ENCODE results near the gene RSU1.
A peak's percentile ranks its signal among the peaks of the same experiment; 100 is the strongest.

The RSU1 gene

DNA sequence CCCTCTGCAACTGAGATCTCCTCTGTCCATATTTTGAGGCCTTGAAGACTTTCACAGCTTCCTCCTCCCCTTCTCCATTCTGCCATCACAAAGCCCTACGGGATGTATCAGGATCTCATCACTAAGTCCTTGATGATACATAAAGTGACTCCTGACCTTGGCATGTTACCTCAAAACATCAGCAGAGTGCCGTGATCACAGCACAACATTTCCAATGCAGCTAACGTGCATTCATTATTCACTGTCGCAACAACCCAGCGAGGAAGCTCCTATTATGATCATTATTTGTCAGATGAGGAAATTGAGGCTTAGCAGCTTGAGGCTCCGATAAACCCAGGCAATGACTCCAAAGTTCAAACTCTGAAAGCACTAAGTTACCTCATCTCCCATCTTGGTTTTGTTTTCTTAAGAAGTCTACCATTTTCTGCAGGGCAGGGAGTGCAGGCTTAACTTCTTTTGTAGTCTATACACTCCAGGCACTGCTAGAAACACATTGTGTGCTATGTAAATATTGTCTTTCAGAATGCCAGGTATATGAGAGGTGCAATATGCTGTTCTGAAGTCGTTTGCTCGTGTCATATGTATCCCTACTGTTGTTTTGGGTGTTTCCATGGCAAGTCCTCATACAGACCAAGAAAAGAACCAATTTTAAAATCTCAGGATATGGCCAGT lies 215.0 kb downstream of the RSU1 start:
- DNase-seq (ENCODE audit: low spot score) = no peak

DNA sequence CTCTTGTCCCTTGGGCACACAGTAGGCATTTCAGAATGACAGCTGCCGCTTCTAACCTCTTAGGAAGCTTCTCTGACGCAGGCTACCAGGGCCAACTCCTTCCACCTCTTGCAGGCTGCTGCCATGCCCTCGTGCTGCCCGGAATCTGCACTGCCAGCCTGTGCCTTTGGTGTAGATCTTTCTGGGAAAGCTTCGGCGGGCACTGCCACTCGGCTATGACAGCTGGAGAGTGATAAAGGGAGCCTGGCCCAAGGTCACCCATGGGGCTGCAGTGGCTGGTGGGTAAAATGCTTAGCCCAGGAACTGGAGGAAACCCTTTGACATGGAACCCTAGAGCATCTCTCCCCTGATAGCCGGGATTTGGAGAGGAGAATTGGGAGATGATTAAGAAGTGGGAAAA lies 217.6 kb downstream of the RSU1 start:
- DNase-seq (ENCODE audit: low spot score) = no peak

DNA sequence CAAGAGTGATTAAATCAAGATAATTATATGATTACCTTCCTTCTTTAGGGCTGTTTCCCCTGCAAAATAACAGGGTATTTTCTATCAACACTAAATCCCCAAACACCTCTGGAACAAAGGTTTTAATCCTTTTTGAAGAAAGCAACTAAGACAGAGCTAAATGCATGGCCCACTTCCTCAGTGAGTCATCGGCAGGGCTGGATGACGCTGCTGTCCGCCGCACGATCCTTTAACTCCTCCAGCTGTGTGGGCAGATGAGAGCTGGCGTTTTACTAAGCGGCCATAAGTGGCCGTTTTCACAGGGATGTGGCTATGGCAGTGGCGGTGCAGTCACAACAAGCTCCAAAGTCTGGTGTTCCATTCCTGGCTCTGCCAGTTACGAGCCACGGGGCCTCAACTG lies 219.6 kb downstream of the RSU1 start:
- DNase-seq (ENCODE audit: low spot score) = no peak

DNA sequence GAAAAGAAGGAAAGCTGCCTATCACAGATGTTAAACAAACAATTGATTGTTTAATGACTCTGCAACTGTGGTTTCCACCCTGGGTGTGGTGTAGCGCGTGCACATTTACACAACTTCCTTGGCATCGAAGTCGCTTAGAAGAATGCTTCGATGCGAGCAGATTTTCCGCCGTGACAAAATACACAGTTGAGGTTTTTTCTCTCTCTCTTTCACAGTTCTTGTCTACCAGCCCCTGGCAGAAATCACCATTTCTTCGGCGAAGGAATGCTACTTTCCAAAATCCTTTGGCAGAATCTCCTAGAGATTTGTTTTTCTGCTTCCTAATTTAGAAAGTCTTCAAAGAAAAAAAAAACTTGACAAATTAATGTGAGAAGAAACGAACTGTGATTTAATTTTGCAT lies 224.8 kb downstream of the RSU1 start:
- no peak for DNase-seq (ENCODE audit: low spot score)

DNA sequence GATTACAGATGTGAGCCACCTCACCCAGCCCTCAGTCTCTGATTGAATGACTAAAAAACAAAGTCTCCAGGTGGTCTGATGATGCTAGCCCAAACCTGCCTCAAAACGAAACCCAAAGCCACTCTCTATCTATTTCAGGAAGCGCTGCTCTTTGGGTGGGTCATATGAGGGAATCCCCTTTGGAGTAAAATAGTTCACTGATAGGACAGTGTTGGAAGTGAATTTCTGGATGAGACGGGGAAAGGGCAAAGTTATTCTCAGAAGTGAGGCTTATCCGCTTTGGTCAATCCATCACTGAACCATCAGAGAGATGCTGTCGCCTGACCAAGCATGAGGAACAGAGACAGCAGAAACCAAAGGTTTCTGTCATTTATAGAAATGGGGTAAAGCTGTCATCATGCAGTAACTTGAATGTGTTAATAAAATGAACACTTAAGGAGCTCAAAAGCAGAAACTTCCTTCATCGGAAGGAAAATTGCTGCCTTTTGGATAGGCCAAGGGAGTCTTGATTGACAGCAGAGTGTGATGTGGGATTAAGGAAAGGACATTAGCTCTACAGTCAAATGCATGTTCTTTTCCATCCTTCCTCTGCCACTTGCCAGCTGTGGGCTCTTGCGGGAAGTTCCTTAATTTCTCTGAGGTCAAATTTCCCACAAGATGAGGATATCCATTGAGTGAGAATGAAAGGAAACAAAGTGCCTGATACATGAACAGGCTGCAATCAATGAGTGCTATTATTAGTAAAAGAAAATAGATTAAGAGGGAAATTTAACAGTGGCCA lies 230.7 kb downstream of the RSU1 start:
- DNase-seq (ENCODE audit: low spot score) = no peak

DNA sequence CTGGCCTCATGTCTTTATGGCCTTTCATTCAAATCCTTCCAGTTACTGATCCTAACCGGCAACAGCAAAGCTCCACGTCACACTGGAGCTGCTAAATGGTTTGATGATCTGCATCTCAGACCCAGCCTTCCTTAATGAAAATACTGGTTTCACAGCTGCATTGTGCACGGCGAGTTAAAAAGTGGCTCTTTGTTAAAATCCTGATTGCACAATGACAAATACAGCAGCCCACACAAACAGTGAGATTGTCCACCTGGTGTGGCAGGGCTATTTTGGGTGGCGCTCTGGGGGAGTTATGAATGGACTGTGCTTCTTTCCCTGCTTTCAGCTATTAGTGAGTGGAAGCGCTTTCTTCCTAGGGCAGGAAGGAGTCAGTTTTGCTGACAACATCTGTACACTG lies 232.1 kb downstream of the RSU1 start:
- DNase-seq (ENCODE audit: low spot score) = no peak

DNA sequence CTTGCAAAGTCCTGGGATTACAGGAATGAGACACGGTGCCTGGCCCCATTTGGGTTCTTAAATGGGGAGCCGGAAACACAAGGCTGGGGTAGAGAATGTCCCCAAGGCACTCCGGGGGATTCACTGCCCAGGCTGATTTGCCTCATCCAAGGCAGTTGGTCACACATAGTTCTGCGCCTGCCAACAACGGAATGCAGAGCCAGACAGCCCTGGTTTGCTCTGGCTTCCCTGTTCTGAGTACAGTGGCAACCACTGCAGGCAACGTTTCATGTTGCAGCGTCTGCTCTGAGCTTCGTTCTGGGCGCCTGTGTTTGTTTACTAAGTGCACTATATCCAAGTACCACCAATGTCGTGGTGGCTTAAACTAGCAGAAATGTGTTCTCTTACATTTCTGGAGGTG lies 233.8 kb downstream of the RSU1 start:
- no peak for DNase-seq (ENCODE audit: low spot score)

DNA sequence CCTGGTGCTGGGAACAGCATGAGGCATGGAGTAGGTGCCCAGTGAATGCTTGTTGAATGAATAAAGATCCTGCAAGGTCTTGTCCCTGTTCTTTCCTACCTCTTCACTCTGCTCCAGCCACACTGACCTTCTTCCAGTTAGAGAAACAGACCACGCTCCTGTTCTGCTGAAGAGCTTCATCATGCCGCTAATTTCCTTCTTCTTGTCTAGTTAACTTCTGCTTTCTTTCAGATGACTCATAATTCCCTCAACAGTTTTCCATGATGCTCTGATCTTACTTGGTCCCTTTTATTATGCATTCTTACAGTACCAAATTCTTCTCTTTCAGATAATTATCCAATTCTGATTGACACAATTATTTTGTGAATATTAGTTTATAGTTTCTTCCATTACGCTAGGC lies 236.0 kb downstream of the RSU1 start:
- DNase-seq (ENCODE audit: low spot score) = no peak

DNA sequence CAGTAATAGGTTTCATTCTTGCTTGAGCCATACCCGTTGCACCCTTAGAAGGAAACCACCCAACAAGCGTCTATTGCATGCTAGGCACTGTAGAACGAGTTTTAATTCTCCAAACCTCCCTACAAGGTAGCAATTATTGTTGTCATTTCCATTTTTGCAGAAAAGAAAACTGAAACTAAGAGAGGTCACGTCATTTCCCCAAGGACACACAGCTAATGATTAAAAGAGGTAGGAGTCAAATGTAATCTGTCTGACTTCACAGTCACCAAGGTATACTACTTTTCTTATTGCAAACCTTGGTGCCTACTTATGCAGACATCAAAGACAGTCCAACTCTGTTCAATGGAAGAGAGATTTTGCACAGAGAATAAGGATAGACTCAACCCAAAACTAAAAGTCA lies 246.5 kb downstream of the RSU1 start:
- DNase-seq (ENCODE audit: low spot score) = no peak

DNA sequence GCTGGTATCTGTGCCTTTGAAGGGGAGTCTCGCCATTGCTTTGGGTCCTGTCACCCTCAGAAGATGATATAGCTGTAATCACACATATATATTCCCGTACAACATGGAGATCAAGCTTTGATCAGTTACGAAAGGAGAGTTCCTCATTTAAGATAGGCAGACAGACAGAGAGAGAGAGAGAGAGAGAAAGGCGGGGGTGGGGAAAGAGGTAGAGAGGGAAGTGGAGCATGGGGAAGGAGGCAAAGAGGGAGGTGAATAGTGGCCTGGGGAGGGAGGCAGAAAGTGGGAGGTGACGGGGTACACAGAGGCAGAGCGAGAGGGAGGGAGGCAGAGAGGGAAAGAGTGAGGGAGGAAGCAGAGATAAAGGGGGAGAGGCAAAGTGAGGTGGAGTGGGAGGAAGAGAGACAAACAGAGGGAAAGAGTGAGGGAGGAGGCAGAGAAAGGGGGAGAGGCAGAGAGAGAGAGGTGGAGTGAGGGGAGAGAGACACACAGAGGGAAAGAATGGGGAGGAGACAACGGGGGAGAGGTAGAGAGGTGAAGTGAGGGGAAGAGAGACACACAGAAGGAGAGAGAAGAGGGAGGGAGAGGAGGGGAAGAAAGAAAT lies 250.9 kb downstream of the RSU1 start:
- DNase-seq (ENCODE audit: low spot score) = no peak

DNA sequence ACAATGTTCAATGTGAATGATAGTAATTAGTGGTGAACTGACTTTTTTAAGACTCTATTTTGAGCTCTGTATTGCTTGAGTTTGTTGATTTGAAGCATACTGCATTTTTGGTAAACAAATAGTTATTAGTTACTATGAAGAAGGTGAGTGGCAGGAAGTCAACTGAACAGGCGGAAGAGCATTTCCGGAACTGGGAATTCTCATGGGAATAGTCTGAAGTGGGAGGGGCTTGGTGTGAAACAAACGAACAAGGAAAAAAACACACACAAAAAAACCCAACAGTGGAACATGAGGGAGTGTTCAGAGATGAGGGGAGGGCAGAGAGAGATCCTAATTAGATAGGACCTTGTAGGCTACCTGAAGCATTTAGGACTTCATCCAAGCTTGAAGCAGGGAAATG lies 251.6 kb downstream of the RSU1 start:
- DNase-seq (ENCODE audit: low spot score) = no peak

DNA sequence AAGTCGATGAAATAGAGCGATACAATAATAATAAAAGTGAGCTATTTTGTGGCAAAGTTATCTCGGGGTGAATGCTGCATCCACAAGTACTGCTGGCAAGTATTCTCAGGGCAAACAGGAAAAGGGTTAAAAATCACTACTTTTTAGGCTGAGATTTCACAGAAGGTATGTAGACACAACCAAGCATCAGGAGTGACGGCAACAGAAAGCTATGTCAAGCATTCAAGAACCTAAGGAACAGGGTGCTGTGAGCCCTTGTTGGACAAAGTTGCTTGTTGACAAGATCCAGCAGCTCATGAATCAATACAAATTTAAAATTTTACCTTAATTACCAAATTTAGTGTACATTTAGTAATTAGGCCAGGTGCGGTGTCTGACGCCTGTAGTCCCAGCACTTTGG lies 254.3 kb downstream of the RSU1 start:
- no peak for DNase-seq (ENCODE audit: low spot score)

DNA sequence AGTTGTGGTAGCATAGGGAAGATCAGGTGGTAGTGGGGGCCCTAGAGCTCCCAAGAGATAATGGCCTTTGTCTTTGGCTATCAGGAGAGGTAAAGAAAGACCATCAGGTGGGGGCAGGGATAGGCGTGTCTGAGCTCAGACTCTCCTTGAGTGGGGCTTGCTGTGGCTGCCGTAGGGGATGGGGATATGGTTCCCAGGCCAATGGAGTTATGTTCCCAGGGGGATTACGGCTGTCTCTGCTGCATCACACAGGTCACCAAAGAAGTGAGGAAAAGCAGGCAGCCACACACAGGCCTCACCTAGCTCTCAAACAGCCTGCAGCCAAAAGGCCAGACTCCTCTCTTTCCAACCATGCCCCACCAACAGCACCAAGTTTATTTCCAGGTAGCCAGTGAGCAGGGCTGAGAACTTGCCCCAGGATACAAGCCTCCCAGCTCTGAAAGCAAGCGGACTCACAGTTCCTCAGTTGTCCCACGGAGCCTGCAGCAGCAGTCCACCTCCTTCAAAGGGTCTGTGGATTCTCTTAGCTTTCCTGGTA lies 257.9 kb downstream of the RSU1 start:
- DNase-seq (ENCODE audit: low spot score) = no peak

DNA sequence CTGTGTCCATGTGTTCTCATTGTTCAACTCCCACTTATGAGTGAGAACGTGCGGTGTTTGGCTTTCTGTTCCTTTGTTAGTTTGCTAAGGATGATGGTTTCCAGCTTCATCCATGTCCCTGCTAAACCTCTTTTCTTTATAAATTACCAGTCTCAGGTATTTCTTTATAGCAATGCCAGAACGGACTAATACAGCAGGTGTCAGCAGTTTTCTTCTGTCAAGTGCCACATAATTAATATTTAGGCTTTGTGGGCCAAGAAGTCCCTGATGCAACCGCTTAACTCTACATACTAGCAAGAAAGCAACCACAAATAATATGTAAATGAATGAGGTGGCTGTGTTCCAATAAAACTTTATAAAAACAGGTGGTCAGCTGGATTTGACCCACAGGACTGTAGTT lies 269.3 kb downstream of the RSU1 start:
- no peak for DNase-seq (ENCODE audit: low spot score)

DNA sequence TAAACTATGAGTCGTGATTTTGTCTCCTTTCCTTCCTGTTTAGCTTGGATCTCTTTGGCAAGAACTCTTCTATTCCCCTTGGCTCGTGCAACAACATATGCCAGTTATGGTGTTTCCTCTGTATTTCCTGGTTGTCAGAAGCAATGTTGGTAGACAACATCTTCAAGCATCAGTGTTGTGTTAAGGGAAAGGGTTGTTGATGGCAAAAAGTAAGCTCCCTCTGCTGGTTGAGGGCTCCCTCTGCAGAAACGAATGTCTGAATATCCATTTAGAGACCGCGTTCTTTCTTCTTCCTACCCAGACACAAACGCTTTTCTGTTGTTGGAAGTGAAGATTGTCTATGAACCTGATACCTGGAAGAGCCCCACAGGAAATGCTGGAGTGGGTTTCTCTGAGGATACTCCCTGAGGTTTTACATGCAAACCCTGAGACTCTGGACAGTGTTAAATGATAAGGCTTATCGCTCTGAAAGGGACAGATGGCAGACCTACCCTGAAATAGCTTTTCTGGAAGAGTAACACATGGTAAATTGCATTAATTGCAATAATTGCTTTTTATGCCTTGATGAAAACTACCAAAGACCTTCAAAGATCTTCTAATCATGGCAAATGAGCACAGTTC lies 272.0 kb downstream of the RSU1 start:
- peak; percentile 15 for DNase-seq (ENCODE audit: low spot score)

DNA sequence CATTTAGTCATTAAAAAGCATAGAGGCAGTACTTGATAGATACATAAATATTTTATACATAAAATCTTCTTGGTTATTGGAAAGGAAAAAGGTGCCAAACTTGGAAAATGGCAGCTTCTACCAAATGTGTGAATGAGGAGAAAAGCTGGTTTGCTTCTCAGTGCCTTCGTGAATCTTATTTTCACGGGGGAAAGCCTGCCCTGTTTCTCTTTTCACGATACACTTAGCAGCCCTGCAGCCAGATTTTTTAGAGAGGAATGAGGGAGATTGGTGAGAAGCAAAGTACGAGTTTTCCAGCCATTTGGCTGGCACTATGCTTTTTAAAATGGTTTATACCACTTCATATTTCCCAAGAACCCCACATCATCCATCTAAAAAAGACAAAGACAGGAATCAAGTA lies 272.6 kb downstream of the RSU1 start:
- no peak for DNase-seq (ENCODE audit: low spot score)

DNA sequence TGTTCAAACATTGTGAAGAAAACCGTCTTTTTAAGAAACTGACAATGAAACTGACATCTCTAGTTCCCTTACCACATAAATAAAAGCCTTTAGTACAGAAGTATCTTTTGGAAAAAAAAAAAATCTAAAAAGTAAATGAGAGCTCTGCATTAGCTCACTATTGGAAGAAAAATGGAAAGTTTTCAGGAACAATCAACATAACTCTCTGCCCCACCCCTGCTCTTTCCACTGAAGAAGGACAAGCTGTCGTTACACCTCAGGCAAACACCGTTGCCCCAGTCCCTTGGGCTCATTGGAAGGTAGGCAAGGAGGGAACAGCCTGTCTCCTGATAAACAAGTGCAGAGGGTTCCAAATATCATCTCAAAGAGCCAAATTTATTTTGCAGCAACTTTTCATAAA lies 273.1 kb downstream of the RSU1 start:
- DNase-seq (ENCODE audit: low spot score) = no peak

Data from CD4-positive, alpha-beta T cell treated with Interleukin-2 at 100 ng/mL for 4 hours (primary cell).